GM18951 (cell line): ENCODE measurements around the gene CYBC1.
"Not testable (repeated sequence)": the region's sequence is repeated elsewhere in the genome, so short reads cannot be mapped to it uniquely, and the experiment has no call there.

ENCODE experiments used
- POLR2A ChIP-seq: IDR thresholded peaks from 4 replicates; pipeline ENCODE4 v1.6.1; 2011; ENCODE audit warnings: mild to moderate bottlenecking; ENCODE audit not compliant: insufficient read length, insufficient read depth; ENCODE audit errors: extremely low read depth
- in situ Hi-C: fragments of 300-500 bp; cut with MboI; formaldehyde crosslinking; loops from one replicate; pipeline ENCODE4 v1.12.0; 2022; ENCODE audit warnings: low sequenced_read_pairs, mixed read lengths, inconsistent platforms; ENCODE audit not compliant: unreplicated experiment

Gene CYBC1

DNA sequence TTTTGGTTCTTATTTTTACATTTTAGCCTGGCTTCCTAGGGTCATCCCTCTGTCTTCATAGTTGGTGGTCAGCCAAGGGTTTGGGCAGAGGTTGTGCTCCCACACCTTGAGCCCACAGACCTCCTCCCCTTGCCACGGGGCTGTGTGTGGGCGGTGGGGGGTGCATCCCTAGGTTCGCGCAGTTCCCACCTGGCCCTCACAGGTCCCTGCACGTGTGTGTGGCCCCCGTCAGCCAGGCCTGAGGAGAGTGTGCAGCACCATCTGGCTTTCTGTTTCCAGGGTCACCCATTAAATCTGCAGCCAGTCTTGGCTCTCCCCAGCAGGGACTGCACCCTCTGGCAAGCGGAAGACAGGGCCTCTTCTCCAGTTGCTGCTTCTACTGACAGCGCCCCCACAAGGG is 18.5 kb downstream of the CYBC1 start:
- in situ Hi-C loops, result no loop called here
- no peak for TF ChIP-seq POLR2A

DNA sequence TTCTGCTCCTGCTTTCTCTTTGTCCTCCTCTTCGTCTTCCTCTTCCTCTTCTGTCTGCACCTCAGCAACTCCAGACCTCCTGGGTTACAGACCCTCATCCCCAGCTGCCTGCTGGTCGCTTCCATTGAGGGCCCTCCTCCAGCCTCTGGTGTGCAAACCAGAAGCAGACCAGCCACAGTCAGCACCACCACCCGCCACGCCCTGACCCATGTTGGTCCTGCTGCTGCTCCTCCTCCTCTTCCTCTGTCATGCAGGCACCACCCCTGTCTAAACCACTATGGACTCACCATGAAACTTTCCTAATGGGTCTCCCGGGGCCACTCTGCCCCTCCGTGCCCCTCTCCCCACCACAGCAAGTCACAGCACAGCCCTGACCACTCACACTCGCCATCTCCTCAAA is 20.7 kb downstream of the CYBC1 start:
- in situ Hi-C loops, result no loop called here
- no peak for TF ChIP-seq POLR2A

DNA sequence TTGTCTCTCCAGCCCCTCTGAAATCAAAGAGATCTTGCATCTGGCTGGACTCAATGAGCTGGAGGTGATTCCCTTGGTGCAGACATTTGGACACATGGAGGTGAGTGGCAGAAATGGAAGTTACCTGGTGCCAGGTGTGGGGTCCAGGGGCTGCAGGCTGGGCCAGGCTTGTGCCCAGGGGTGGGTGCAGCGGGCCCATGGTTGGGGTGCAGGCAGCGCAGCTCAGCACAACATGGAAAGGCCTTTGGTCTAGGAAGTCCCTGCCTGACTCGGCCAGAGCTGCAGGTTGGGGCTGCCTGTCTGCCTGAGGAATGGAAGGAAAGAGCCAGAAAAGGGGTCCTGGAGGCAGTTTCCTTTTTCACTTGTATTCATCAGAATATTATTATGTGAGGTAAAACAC is 22.0 kb downstream of the CYBC1 start:
- TF ChIP-seq POLR2A, result no peak
- in situ Hi-C loops, result no loop called here

DNA sequence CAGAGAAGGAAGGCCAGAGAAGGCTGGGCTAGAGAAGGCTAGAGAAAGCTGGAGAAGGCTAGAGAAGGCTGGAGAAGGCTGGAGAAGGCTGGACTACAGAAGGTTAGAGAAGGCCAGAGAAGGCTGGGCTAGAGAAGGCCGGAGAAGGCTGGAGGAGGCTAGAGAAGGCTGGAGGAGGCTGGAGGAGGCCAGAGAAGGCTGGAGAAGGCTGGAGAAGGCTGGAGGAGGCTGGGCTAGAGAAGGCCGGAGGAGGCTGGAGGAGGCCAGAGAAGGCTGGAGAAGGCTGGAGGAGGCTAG is 25.7 kb downstream of the CYBC1 start:
- no peak for TF ChIP-seq POLR2A
- in situ Hi-C loops, result no loop called here

DNA sequence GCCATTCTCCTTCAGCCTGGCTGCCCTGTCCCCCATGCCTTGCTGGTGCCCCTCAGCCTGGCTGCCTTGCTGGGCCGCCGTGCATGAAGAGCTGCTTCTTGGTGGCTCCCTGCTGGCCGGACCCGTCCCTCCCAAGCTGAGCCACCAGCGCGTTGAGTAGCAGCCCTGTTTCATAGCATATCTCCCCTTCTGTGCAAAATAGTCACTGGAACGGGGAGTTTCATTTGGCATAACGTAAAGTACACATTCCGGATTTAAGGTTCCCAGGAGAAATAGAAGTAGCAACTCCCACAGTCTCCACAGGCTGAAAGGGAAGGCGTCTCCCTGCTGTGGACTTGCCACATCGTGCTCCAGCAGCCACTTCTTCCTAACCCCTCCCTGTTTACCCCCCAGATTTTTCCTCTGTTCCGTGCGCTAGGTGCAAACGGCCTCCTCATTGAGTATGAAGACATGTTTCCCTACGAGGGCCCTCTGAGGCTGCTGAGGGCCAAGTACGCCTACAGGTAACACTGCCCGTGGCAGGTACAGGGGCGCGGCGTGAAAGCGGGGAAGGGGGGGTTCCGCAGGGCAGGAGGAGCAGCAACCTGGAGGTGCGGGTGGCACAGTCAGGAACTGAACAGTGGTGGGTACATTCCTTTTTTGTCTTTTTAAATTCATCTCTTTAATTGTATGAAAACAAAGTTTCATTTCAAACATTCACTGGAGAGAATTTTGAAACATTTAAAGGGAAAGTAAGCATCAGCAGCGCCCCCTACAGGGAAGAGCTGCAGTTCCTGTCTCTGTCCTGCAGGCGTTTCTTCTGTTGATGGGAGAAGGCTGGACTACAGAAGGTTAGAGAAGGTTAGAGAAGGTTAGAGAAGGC is 26.3 kb downstream of the CYBC1 start:
- TF ChIP-seq POLR2A, result no peak
- in situ Hi-C loops, result no loop called here

DNA sequence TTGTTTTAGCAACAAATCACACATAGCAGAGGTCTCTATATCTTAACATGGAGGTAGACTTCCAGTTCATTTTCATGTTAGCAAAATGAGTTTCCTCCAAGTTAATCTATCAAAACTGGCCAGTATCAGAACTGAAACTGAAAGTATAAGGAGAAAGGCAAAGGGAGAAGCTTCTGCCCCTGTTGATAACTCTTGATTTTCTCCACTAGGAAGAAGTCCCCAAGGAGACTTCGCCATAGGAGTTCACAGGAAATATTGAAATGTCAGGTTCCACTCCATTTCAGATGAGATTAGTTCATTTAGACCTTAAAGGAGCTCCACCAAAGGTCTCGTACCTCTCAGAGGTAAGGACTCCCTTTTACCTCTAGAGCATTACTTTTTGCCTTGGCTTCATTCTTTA is 31.0 kb downstream of the CYBC1 start:
- in situ Hi-C loops, result no loop called here
- TF ChIP-seq POLR2A, result no peak

DNA sequence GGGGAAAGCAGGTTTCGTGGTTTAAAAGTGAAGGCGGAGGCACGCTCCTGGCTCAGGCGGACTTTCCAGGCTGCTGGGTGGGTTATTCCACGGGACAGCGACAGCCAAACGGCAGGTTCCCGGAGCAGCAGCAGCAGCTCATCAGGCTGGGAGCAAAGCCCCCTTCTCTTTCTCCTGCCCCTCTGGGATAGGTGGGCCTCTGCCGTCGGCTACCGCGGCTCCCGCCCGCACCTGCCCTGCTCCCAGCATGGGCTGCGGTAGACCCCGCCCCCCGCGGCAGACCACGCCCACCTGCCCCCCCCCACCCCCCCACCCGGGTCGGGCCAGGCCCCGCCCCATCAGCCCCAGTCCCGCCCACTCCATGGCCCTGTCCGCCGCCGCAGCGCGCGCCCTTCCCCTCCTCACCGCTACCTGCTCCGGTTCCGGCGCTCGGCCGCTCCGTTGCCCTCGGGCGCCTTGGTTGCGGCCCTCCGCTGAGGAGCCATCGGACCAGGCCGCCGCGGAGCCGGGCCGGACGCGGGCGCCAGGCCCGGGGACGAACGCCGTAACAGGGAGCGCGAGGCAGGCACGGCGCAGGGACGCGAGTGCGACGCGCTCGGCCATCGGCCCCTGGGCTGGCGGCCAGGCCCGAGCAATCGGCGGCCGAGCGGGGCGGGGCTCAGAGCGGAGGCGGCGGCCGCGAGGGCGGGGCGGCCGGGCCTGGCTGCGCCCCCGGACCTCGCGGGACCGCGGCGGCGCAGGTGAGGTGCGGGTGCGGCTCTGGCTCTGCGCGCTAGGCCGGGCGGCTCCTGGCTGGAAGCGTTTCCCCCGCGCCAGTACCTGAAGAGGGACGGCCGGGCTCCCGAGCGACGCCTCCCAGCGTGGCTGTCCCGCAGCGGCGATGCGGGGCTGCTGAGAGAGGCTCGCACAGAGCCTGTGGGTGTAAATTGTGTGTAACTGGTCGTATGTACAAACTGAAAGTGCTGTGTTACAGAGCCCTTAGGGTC is 32.3 kb downstream of the CYBC1 start, which contains the start of the genes HEXD and OGFOD3:
HEXD (plus strand) TSS at position 347 of the 986 bp plus-strand sequence. CDS start 1,453 bp downstream, outside the sequence.
OGFOD3 (minus strand) TSS at position 586 of the 986 bp plus-strand sequence; CDS start at position 485, 101 bp downstream.
- in situ Hi-C loops, result no loop called here
- TF ChIP-seq POLR2A, result peak; percentile 89

DNA sequence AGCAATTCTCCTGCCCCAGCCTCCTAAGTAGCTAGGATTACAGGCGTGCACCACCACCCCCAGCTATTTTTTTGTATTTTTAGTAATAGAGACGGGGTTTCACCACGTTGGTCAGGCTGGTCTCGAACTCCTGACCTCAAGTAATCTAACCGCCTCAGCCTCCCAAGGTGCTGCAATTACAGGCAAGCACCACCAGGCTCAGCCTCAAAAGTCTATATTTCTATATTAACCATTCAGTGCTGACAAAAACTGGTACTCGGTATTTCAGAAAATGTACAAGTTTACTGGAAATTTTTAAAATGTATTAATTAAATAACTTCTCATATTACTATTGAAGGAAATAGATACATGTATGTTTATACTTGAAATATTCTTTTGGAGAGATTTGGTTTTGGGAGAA is 33.8 kb downstream of the CYBC1 start:
- in situ Hi-C loops, result no loop called here
- TF ChIP-seq POLR2A, result no peak

DNA sequence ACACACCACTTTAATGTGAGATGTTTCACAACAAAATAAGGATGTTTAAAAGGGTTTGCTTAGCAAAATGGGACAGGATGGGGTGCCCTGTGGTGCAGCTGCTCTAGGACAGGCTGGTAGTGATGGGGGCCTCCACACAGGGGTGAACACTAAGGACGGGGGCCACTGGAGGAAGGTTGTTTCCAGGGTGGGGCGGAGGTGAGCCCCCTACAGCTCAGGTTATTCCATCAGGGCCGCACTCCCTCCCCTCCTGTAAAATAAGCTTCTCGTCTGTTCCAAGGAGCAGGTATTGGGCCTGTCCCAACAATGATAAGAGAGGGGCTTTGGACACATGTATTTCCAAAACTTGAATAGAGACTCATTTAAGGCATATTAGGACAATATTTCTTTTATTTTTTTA is 34.3 kb downstream of the CYBC1 start:
- TF ChIP-seq POLR2A, result no peak
- in situ Hi-C loops, result no loop called here

DNA sequence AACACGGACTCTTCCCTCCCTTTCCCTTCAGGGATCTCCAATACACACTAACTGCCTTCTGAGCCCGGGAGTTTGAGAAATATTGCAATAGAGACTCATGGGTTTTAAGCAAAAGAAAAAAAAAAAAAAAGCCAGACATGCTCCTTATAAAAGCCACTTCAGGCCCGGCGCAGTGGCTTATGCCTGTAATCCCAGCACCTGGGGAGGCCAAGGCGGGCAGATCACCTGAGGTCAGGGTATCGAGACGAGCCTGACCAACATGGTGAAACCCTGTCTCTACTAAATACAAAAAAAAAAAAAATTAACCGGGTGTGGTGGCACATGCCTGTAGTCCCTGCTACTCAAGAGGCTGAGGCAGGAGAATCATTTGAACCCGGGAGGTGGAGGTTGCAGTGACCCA is 34.8 kb downstream of the CYBC1 start:
- TF ChIP-seq POLR2A, result no peak
- in situ Hi-C loops, result no loop called here

DNA sequence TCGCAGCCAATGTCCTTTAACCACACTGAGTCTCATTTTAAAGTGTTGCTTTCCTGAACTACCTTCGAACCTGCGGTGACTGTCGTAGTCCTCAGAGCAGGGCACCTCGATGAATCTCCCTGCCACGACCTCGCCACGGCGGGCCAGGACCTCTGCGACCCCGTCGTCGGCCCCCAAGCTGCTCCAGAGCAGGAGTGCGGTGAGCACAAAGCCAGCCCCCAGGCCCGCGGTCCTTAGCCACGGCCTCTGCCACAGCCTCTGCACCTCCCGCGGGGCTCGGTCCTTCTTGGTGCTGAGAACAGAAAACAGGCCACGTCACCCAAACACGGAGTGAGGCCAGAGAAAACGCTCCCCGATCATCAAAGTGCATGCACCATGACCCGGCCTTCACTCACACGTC is 35.2 kb downstream of the CYBC1 start:
- in situ Hi-C loops, result no loop called here

DNA sequence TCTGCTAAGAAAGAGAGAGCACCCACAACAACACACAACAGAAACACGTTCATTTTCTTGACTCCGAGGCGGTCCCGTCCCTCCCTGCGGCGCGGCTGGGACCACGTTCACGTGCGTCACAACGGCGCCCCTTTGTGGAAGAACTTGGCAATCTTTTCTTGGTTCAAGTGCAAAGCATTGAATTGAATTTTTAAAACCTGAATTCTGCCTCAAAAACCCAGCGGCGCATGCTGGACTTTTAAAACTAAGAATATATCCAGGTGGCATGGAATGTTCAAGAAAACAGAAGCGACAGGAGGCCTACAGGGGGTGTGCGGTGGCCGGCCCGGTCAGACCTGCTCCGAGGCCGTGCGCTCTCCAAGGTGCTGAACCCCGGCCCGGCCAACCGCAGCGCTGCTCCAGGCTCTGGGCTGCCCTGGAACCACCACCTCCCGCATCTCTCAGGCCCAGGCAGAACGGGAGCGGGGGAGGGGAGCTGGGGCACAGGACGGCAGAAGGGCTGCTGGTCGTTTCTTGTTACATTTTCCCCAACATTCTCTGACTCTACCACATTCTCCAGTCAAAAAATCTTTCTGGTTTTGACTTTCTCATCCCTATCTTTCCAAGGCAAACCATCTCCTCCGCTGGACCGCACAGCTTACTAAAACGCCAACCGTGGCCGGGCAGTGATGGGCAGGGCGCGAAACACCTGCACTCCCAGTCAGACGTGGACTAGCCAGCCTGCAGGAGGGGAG is 35.8 kb downstream of the CYBC1 start:
- in situ Hi-C loops, result no loop called here
- no peak for TF ChIP-seq POLR2A

More for the DNA sequence above, 35.2 kb downstream of the CYBC1 start:
- TF ChIP-seq POLR2A, result no peak

DNA sequence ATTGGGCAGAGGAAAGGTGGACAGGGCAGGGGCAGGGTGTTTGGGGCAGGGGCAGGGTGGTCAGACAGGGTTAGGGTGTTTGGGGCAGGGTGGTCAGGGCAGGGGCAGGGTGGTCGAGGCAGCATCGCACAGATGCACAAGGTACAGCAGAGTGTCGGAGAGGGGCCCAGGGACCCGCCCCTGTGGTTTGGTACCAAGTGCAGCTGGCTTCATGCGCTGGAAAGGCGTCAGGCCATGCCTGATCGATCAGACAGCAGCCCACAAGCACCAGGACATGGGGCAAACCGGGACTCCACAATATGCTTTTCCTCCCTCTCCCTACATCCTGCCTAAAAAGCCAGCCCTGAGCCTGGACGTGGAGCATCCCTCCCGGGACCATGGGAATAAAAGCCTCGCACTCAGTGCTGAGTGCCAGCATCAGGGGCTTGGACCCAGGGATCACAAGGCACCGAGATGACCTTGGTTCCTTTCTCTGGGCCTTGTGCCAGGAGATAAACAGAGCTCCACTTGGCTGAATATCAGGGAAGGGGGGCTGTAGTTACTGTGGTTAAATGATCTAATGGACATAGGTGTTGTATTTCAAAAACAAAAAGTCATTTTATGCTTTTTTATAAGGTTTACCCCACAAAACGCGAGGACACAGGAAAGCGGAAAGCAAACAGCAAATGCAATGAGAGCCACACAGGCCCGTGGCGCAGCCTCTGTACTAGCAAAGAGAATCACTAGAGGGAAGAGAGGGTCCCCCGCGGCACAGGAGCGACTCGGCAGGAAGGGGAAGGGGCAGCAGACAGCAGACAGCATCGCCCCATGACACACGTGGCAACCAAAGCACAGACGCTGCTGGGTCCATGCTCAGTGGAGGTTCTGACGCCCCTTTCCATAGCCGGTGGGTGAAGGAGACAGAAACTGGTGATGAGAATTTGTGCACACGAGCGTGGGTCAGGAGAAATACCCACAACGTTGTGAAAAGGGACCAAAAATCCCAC is 37.7 kb downstream of the CYBC1 start:
- no peak for TF ChIP-seq POLR2A
- in situ Hi-C loops, result no loop called here

DNA sequence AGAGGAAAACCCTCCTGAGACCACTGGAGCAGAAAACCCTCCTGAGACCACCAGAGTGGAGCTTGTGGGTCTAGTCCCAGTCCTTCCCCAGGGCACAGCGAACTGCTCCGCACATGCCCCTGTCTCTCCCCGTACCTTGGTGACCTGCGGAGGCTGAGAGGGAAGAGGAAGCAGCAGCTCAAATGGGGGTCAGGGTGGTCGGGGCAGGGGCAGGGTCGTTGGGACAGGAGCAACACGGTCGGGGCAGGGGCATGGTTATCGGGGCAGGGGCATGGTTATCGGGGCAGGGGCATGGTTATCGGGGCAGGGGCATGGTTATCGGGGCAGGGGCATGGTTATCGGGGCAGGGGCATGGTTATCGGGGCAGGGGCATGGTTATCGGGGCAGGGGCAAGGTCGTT is 38.5 kb downstream of the CYBC1 start:
- in situ Hi-C loops, result not testable (repeated sequence)
